ENCODE measurements around the gene CDCA3. TPM values are rescaled to one million over a fixed set of nuclear protein-coding genes. Genes with fewer than 3 reads are reported as not detected.

CDCA3 gene
- total RNA-seq, 1 donor from 2014 or later: 13.9 TPM

- no peak for ATAC-seq
Measured at GRCh38 chr12:6831450-6831995, 19.6 kb downstream of the CDCA3 start.

- no peak for ATAC-seq
Measured at GRCh38 chr12:6830999-6831398, 20.1 kb downstream of the CDCA3 start.

DNA sequence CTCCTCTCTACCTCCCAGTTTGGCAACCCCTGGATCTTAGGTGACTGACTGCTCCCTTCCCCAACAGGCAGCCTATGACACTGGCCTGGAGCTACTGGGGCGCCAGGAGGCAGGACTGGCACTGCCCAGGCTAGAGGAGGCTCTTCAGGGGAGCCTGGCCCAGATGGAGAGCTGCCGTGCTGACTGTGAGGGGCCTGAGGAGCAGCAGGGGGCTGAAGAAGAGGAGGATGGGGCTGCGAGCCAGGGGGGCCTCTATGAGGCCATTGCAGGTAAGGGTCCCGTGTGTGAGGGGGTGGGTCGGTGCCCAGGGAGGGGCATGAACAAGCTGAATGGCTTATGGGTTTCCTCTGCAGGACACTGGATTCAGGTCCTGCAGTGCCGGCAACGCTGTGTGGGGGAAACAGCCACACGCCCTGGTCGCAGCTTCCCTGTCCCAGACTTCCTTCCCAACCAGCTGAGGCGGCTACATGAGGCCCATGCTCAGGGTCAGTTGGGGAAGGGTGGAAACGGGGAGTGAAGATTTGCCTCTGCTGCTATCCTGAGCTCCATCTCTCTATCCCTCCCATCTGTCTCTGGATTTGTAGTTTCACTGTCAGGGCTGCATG is 20.7 kb downstream of the CDCA3 start:
- ATAC-seq: no peak

DNA sequence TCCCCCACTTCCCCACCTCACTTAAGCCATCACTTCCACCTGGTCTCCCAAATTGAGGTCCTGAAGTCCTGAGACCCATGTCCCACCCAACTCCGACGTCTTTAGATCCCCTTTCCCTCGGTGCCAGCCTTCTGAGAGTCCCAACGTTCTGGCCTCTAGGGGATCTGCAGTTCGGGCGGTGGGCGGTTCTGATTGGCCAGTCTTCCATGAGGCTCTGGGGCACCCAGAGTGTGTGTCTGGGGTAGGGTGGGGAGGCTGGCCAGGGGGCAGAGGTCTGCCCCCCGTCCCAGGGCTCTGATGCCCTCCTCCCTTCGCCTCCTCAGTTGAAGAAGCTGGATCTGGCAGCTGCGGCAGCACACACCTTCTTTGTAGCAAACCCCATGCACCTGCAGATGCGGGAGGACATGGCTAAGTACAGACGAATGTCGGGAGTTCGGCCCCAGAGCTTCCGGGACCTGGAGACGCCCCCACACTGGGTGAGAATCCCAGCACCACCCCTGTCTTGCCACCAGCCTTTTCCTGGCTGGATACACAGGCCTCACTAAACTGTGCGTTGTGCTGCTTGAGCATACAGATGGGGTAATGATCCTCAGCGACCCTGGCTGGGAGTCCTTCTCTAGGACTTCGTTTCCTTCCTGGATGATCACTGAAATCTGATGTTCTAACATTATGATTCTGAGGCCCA is 21.4 kb downstream of the CDCA3 start:
- ATAC-seq: no peak

GRCh38 chr12:6828781-6829535 is 22.1 kb downstream of the CDCA3 start:
- ATAC-seq: peak; percentile 4

DNA sequence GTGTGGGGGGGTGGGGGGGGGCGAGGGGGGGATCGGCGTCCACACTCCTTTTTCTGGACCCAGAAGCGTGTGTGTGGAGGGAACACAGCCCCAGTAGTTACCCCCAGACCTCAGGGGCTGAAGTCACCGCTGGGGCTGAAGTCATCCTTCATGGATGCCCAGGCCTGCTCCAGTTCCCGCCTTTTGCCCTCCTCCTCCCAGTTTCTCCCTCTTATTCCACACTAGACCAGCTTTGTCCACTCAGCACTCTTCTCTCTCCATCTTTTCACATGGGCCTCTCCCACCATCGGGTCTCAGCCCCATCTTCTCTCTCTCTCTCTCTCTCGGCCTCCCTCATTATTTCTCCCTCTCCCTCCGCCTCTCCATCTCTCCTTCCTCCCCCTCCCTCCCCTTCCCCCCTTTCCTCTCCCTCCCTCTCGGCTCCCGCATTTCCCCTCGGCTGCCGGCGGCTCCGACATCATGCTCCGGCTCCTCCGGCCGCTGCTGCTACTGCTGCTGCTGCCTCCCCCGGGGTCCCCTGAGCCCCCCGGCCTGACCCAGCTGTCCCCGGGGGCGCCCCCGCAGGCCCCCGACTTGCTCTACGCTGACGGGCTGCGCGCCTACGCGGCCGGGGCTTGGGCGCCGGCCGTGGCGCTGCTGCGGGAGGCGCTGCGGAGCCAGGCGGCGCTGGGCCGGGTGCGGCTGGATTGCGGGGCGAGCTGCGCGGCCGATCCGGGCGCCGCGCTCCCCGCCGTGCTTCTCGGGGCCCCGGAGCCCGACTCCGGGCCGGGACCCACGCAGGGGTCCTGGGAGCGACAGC is 22.9 kb downstream of the CDCA3 start, which contains the start of gene P3H3:
Gene P3H3 (plus strand): TSS at position 426 of the 799 bp plus-strand sequence. CDS start 34 bp downstream, at position 460.
- ATAC-seq: no peak

DNA sequence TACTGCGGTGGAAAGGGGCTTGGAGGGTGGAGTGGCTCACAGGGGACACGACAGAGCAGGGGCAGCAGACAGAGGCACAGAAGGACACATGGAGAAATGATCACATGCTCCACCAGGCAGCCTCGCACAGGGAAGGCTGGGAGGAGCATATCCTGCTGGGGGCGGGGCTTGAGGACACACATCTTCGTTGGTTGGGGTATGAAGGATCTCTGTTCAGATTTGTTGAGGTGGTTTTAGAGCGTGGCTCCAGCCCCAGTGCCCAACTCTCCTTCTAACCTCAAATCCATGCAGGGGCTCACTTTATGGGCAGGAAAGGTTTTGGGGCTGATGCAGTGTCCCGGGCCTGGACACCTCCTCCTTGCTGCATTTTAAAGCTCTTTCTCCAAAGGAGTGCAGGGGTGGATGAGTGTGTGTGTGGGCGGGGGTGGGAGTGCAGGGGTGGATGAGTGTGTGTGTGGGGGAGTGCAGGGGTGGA is 23.6 kb downstream of the CDCA3 start:
- peak; percentile 14 for ATAC-seq

DNA sequence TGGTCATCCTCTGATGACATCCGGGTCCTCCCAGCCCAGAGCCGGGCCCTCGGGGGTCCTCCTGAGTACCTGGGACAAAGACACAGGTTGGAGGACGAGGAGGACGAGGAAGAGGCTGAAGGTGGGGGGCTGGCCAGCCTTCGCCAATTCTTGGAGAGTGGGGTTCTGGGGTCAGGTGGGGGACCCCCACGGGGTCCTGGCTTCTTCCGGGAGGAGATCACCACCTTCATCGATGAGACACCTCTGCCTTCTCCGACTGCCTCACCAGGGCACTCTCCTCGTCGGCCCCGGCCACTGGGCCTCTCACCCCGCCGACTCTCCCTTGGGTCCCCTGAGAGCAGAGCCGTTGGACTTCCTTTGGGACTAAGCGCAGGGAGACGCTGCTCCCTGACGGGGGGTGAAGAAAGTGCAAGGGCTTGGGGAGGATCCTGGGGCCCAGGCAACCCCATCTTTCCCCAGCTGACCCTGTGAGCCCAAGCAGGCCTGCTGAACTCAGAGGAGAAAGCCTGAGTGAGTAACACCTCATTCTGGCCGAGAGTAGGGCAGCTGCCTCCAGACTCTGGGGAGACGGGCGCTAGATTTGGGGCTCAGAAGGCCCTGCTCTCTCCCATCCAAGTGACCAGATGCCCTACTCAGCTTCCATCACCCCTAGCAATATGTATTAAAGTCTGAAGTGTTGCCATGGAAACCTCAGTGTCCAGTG is 24.2 kb downstream of the CDCA3 start:
- no peak for ATAC-seq

DNA sequence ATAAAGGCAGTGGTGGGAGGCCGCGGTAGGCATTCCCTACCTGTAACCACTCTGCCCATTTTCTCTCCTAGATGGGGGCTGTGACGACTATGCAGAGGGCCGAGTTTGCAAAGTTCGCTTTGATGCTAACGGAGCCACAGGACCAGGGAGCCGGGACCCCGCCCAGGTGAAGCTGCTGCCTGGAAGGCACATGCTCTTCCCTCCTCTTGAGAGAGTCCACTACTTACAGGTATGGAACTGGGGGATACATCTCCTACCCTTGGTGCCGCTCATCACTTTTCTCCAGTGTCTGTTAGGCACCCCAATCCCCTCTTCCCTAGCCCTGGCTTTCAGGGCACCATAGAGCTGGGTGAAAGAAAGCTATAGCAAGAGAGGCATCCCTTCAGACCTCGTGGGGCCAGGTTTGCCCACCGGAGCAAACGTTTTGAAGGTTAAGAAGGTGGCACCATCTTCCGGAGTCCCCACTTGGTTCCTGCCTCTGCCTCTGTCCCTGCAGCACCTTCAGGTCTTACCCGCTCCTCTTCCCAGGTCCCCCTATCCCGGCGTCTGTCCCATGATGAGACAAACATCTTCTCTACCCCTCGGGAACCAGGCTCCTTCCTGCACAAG is 24.9 kb downstream of the CDCA3 start:
- no peak for ATAC-seq

GRCh38 chr12:6825398-6826124 is 25.5 kb downstream of the CDCA3 start:
- peak; percentile 78 for ATAC-seq

DNA sequence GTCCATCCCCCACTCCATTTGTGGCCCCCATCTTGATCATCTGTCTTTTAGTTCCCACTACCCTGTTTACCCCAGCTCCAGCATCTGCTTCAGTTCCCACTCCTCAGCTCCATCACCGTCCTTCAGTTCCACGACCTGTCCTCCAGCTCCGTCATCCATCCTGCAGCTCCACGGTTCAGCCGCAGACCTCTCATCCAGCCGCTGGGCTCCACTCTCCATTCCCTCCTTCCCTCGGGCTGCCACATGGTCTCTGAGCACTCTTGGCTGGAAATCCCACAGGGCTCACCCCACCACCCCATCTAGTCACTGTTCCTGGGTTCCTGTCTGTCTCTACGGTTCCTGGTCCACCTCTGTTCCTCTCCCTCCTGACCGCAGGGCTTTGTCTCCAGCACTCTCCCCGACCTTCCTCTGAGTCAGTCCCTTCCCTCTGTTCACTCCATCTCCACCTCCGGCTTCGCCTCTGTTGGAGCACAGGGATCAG is 26.1 kb downstream of the CDCA3 start:
- no peak for ATAC-seq

DNA sequence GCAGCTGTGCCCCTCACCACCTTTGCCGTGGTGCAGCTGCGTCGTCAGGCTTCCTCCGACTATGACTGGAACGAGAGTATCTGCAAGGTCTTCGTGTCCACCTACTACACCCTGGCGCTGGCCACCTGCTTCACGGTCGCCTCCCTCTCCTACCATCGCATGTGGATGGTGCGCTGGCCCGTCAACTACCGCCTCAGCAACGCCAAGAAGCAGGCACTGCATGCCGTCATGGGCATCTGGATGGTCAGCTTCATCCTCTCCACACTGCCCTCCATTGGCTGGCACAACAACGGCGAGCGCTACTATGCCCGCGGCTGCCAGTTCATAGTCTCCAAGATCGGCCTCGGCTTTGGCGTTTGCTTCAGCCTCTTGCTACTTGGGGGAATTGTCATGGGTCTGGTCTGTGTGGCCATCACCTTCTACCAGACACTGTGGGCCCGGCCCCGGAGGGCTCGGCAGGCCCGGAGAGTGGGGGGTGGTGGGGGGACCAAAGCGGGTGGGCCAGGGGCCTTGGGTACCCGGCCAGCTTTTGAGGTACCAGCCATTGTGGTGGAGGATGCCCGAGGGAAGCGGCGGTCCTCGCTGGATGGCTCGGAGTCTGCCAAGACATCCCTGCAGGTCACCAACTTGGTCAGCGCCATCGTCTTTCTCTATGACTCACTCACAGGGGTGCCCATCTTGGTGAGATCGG is 26.9 kb downstream of the CDCA3 start:
- no peak for ATAC-seq

GRCh38 chr12:6823182-6824084 is 27.7 kb downstream of the CDCA3 start:
- ATAC-seq: no peak

DNA sequence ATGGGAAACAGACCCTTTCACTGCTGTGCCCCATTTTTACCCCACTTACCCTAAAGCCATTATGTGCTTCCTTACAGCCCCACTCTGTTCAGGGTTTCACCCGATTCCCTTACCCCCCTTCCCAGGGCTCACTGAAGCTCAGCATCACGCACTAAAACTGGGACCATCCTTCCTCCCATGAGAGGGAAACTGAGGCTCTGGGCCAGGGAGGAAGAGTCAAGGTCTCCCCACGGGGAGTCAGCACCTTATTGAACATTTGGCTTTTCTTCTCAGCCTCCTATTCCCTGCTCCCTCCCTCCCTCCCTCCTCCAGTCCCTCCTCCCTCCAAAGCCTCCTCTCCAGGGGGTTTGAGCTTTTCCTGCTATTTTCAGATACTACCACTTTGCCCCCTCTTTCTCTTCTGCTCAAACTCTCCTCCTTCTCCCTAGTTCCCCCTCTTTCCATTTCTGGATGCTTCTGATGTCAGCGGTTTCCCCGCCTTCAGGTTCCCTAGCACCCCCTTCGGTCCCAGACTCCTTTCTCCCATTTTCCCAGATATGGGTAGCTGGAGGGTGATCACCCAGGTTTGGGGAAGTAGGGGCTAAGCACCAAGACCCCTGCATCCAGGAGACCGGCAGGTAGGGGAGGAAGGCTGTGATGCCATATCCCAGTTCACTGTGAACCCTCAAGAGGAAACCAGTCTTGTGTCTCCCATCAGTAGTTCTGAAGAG is 28.5 kb downstream of the CDCA3 start:
- ATAC-seq: no peak

GRCh38 chr12:6821591-6822425 is 29.3 kb downstream of the CDCA3 start, which contains the start of gene GPR162:
Gene GPR162, plus strand, starts transcription at chr12:6821821. Its CDS starts 2,078 bp downstream, at chr12:6823899.
- no peak for ATAC-seq

DNA sequence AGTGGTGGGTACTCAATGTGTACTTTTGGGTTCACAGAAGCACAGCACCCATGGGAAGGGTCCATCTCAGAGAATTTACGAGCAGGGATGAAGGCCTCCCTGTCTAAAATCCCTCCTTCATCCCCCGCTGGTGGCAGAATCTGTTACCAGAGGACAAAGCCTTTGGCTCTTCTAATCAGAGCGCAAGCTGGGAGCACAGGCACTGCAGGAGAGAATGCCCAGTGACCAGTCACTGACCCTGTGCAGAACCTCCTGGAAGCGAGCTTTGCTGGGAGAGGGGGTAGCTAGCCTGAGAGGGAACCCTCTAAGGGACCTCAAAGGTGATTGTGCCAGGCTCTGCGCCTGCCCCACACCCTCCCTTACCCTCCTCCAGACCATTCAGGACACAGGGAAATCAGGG is 30.9 kb downstream of the CDCA3 start:
- no peak for ATAC-seq

Data from esophagus mucosa (tissue), 1 donor.